OCI-LY1 (cell line): ENCODE results near the gene IL15RA.
"Not testable (repeated sequence)": the region's sequence is repeated elsewhere in the genome, so short reads cannot be mapped to it uniquely, and the experiment has no call there.

Source experiments
- H2AFZ ChIP-seq: fragments of 200-600 bp; sonication (generic), shearing (Covaris generic); 2 replicates; pipeline ENCODE4 v1.6.0; 2014; ENCODE audit warnings: antibody characterized with exemption, mild to moderate bottlenecking, low read length
- H3F3A ChIP-seq: fragments of 200-600 bp; sonication (generic), shearing (Covaris generic); 2 replicates; pipeline ENCODE4 v1.6.0; 2014; ENCODE audit warnings: mild to moderate bottlenecking, antibody characterized with exemption, low read length, moderate library complexity; ENCODE audit not compliant: insufficient read depth
- H3K27ac ChIP-seq: fragments of 200-600 bp; sonication (generic); 2 replicates; pipeline ENCODE4 v1.5.1; 2014; ENCODE audit warnings: low read length, mixed run types, mild to moderate bottlenecking, low read depth; ENCODE audit not compliant: poor library complexity, severe bottlenecking
- H3K27me3 ChIP-seq: fragments of 200-600 bp; sonication (generic); 2 replicates; pipeline ENCODE4 v1.6.0; 2014; ENCODE audit warnings: antibody characterized with exemption, mild to moderate bottlenecking, low read length, moderate library complexity; ENCODE audit not compliant: insufficient read depth
- H3K36me3 ChIP-seq: fragments of 200-600 bp; sonication (generic); 2 replicates; pipeline ENCODE4 v1.6.1; 2014; ENCODE audit warnings: mild to moderate bottlenecking, antibody characterized with exemption, low read length, moderate library complexity, mixed read lengths; ENCODE audit not compliant: insufficient read depth
- H3K4me1 ChIP-seq: fragments of 200-600 bp; sonication (generic); 2 replicates; pipeline ENCODE4 v1.5.1; 2014; ENCODE audit warnings: mild to moderate bottlenecking, low read length, moderate library complexity; ENCODE audit not compliant: insufficient read depth, severe bottlenecking
- H3K4me2 ChIP-seq: fragments of 200-600 bp; sonication (generic), shearing (Covaris generic); 2 replicates; pipeline ENCODE4 v1.6.1; 2014; ENCODE audit warnings: low read length
- H3K4me3 ChIP-seq: fragments of 200-600 bp; sonication (generic); 2 replicates; pipeline ENCODE4 v1.5.1; 2014; ENCODE audit warnings: low read length, low read depth, mild to moderate bottlenecking, mixed read lengths; ENCODE audit not compliant: poor library complexity, severe bottlenecking
- H3K79me2 ChIP-seq: fragments of 200-600 bp; shearing (Covaris generic); 2 replicates; pipeline ENCODE4 v1.6.1; 2016; ENCODE audit warnings: mixed run types, low read length, mixed read lengths; ENCODE audit not compliant: insufficient read depth
- H3K9ac ChIP-seq: fragments of 200-600 bp; sonication (generic), shearing (Covaris generic); 2 replicates; pipeline ENCODE4 v1.6.1; 2014; ENCODE audit warnings: mild to moderate bottlenecking, low read length, mixed read lengths
- H3K9me2 ChIP-seq: fragments of 200-600 bp; sonication (generic), shearing (Covaris generic); 2 replicates; pipeline ENCODE4 v1.6.1; 2014; ENCODE audit warnings: low read depth, mild to moderate bottlenecking, low read length, mixed read lengths
- H3K9me3 ChIP-seq: fragments of 200-600 bp; shearing (Covaris generic); 2 replicates; pipeline ENCODE4 v1.6.1; 2014; ENCODE audit warnings: low read length, mixed read lengths
- H4K20me1 ChIP-seq: fragments of 200-600 bp; sonication (generic), shearing (Covaris generic); 2 replicates; pipeline ENCODE4 v1.6.0; 2016; ENCODE audit warnings: mild to moderate bottlenecking, low read length; ENCODE audit not compliant: insufficient read depth
- EZH2 ChIP-seq: fragments of 200-600 bp; sonication (generic), shearing (Covaris generic); IDR thresholded peaks from 2 replicates; pipeline ENCODE4 v1.8.0; 2017; ENCODE audit warnings: borderline replicate concordance, mixed run types, mild to moderate bottlenecking, antibody characterized with exemption, low read length, moderate library complexity, mixed read lengths
- TF ChIP-seq, protein P1 (sequence below): fragments of 200-600 bp; sonication (generic), shearing (Covaris generic); IDR thresholded peaks from 2 replicates; pipeline ENCODE4 v1.5.1; 2017; ENCODE audit warnings: mild to moderate bottlenecking, antibody characterized with exemption, low read length, moderate library complexity, mixed read lengths

IL15RA gene

DNA sequence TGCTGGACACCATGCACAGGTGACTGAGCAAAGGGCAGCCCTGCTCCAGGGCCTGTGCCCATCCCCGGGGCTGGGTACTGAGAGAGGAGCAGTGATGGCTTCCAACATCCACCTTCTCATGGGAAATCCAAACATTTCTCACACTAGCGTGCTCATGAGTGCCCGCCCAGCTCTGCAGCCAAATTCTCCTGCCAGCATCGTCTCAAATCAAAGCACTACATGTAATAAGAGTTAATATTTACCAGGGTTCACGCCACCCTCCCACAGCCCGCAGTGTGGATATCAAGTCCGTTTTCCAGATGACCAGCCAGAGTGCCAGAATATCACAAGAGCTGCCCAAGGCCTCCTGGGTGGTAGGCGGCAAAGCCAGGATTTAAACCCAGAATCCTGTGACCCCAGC lies 12.1 kb downstream of the IL15RA start:
- Histone ChIP-seq H2AFZ (no peak overlapping the region), H3K27ac (no peak overlapping the region), H3K4me2 (no peak overlapping the region), H3K9ac (no peak overlapping the region), H3F3A (no peaks in the 10 kb centered on the region), H3K36me3 (no peaks in the 10 kb centered on the region; the same call in 1 of the 2 replicates), H3K9me2 (no peaks in the 10 kb centered on the region), H3K79me2 (no peaks in the 10 kb centered on the region), H4K20me1 (no peaks in the 10 kb centered on the region), H3K4me1 (no peaks in the 10 kb centered on the region), H3K9me3 (no peaks in the 10 kb centered on the region), H3K27me3 (no peaks in the 10 kb centered on the region), H3K4me3 (no peak overlapping the region)
- no peak for TF ChIP-seq EZH2
- TF ChIP-seq, protein P1, sequence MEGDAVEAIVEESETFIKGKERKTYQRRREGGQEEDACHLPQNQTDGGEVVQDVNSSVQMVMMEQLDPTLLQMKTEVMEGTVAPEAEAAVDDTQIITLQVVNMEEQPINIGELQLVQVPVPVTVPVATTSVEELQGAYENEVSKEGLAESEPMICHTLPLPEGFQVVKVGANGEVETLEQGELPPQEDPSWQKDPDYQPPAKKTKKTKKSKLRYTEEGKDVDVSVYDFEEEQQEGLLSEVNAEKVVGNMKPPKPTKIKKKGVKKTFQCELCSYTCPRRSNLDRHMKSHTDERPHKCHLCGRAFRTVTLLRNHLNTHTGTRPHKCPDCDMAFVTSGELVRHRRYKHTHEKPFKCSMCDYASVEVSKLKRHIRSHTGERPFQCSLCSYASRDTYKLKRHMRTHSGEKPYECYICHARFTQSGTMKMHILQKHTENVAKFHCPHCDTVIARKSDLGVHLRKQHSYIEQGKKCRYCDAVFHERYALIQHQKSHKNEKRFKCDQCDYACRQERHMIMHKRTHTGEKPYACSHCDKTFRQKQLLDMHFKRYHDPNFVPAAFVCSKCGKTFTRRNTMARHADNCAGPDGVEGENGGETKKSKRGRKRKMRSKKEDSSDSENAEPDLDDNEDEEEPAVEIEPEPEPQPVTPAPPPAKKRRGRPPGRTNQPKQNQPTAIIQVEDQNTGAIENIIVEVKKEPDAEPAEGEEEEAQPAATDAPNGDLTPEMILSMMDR, result no peak

DNA sequence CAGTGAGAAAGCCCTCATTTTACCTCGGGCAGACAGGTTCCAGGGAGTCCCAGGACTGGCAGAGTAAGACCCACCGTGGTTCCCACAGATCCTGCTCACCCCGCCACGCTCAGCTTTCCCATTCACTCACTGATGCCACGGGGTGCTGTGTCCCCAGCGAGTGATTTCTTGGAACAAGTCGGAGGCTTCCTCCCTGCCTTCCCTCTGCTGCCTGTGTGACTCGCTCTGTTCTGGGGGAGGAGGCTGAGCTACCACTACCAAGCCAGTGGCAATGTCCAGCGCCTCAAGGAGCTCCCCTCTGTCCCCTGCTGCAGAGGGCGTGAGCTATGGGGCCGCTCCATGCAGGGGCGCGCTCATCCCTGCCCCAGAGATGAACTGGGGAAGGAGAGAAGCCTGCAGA lies 12.6 kb downstream of the IL15RA start:
- no peak overlapping the region for H2AFZ ChIP-seq
- H3K36me3 ChIP-seq, result no peaks in the 10 kb centered on the region; the same call in 1 of the 2 replicates
- H3K4me2 ChIP-seq, result no peak overlapping the region
- H3K27me3 ChIP-seq, result no peaks in the 10 kb centered on the region
- H3K79me2 ChIP-seq, result no peaks in the 10 kb centered on the region
- TF ChIP-seq EZH2, result no peak
- TF ChIP-seq, protein P1, result no peak
- no peaks in the 10 kb centered on the region for H3F3A ChIP-seq
- H3K4me1 ChIP-seq, result no peaks in the 10 kb centered on the region
- no peaks in the 10 kb centered on the region for H3K9me3 ChIP-seq
- no peaks in the 10 kb centered on the region for H3K9me2 ChIP-seq
- H3K9ac ChIP-seq, result no peak overlapping the region
- H3K4me3 ChIP-seq, result no peak overlapping the region
- H3K27ac ChIP-seq, result no peak overlapping the region
- H4K20me1 ChIP-seq, result no peaks in the 10 kb centered on the region

- no peak overlapping the region for H3K4me2 ChIP-seq
- no peak overlapping the region for H2AFZ ChIP-seq
- TF ChIP-seq EZH2, result no peak
- no peaks in the 10 kb centered on the region for H3F3A ChIP-seq
- H3K27ac ChIP-seq, result no peak overlapping the region
- H3K9ac ChIP-seq, result no peak overlapping the region
- H4K20me1 ChIP-seq, result no peaks in the 10 kb centered on the region
- no peaks in the 10 kb centered on the region for H3K9me2 ChIP-seq
- no peaks in the 10 kb centered on the region for H3K9me3 ChIP-seq
- H3K4me3 ChIP-seq, result no peak overlapping the region
- H3K27me3 ChIP-seq, result peaks cover 6% of the 10 kb centered on the region; the same call in 1 of the 2 replicates
- H3K79me2 ChIP-seq, result no peaks in the 10 kb centered on the region
- H3K4me1 ChIP-seq, result no peaks in the 10 kb centered on the region
- no peaks in the 10 kb centered on the region; the same call in 1 of the 2 replicates for H3K36me3 ChIP-seq
These were observed 13.8 kb downstream of the IL15RA start for GRCh38 chr10:5963591-5963990.

DNA sequence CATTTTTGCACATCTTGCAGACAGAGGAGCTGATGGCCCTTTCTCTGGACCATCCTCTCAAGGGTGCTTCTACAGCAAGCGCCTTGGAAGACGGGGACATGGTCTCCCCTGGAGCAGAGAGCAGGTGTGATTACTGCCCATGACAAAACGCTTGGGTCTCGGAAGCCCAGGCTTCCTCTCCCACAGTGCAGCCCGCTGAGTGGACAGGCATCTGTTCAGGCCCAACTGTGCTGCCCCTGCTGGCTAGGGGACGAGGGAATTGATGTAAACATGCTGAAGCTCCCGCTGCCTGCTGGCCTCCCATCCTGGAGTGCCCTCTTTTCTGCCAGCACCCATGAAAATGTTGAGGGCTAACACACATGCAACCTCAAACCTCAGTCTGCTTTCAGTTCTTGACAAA lies 14.3 kb downstream of the IL15RA start:
- Histone ChIP-seq H3K36me3 (no peaks in the 10 kb centered on the region; the same call in 1 of the 2 replicates), H3K9me2 (no peaks in the 10 kb centered on the region), H3K27me3 (peaks cover 6% of the 10 kb centered on the region; the same call in 1 of the 2 replicates), H2AFZ (no peak overlapping the region), H3K4me3 (no peak overlapping the region), H3K4me2 (no peak overlapping the region), H3F3A (no peaks in the 10 kb centered on the region), H3K4me1 (no peaks in the 10 kb centered on the region), H3K9me3 (no peaks in the 10 kb centered on the region), H3K9ac (no peak overlapping the region), H3K79me2 (no peaks in the 10 kb centered on the region), H4K20me1 (no peaks in the 10 kb centered on the region), H3K27ac (no peak overlapping the region)
- no peak for TF ChIP-seq EZH2
- TF ChIP-seq, protein P1, result no peak

DNA sequence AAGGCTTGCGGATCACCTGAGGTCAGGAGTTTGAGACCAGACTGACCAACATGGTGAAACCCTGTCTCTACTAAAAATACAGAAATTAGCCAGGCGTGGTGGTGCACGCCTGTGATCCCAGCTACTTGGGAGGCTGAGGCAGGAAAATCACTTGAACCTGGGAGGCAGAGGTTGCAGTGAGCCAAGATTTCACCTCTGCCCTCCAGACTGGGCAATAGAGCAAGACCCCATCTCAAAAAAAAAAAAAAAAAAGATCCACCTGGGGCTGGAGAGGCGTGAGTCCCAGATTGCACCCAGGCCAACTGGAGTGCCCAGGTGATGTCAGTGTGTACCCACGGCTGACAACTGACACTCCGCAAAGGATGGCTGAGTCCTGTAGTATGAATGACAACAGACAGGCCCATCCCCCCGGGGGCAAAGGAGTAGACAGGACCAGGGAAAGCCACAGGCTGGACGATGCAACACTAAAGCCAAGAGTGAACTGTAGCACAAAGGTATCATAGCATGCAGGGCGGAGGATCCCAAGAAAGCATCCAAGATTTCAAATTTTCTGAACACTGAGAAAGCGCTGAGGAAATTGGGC lies 14.9 kb downstream of the IL15RA start:
- not testable (repeated sequence) for H3K4me2 ChIP-seq, H3K4me1 ChIP-seq, H3K9me2 ChIP-seq, H4K20me1 ChIP-seq, H2AFZ ChIP-seq, H3K9ac ChIP-seq, H3K36me3 ChIP-seq, H3K27me3 ChIP-seq, H3K27ac ChIP-seq, H3K4me3 ChIP-seq, H3F3A ChIP-seq, H3K79me2 ChIP-seq, H3K9me3 ChIP-seq
